Stimulated activated CD8-positive, alpha-beta memory T cell treated with anti-CD3 and anti-CD28 coated beads, Interleukin-7, amount 100 ng/mL, for 24 hours (primary cell): Measurements from ENCODE around the gene COL18A1.
"Not testable (repeated sequence)": the region's sequence is repeated elsewhere in the genome, so short reads cannot be mapped to it uniquely, and the experiment has no call there.

Source experiments
- DNase-seq: peaks from one replicate; pipeline ENCODE4 v3.0.0-alpha.2; 2020; ENCODE audit warnings: low read depth

Gene COL18A1

DNA sequence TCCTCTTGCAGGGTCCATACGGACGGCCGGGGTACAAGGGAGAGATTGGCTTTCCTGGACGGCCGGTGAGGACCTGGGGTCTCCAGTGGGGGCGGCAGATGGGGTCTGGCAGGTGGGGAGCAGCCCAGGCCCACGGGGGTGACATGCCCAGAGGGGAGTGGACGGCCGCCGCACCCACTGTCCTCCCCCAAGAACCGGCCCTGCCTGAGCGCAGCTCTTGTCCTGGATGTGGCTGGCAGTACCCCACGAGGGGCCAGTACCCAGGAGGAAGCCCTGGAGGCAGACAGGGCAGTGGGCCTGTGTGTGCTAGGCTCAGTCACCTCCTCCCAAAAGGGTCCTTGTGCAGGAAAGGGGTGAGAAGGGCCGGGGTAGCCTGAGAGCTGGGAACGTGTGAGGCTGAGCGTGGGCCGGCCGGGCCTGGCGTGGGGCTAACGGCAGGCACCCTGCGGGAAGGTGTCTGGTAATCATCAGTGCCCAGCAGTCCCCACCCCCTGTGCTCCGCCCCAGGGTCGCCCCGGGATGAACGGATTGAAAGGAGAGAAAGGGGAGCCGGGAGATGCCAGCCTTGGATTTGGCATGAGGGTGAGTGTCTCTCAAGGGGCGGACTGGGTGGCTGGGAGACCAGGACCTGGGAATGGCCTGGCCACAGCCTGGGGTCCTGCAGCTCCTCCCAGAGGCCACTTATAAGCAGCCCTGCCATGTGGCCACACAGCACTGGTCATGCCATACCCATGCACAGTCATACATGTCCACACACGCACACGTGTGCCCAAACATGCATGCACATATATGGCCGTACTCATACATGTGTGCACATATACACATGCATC lies 90.1 kb downstream of the COL18A1 start:
- DNase-seq: no peak

DNA sequence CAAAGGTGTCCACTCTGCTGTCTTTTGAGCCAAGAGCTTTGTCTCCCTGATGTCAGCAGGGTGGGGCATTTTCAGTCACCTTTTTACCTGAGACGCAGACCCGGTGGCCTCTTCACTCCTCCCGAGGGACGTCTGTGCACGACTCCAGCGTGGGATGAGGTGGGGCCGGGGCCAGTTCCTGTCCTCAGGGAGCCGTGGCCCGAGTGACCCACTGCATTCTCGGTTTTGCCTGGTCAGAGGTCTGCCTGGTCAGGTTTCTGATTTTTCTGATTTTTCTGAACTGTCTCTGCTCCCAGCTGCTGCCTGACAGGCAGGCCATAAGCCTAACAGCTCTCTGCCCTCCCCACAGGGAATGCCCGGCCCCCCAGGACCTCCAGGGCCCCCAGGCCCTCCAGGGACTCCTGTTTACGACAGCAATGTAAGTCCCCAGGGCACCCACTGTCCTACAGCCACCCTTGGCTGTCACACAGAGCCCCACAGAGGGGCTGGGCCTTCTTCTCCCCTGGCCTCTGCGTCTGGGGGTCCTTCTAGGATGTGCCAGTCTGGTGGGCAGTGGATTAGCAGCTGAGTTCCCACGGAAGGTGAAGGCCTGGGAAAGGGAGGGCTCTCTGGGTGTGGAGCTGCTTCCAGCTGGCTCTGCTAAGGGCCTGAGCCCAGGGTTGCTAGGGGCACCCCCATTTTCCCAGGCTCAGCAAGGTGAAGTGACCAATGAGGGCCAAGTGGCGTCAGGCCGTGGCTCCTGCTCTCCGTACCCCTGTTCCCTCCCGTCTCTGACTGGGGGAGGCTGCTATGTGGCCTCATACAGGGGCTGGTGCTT lies 91.4 kb downstream of the COL18A1 start:
- DNase-seq: no peak

DNA sequence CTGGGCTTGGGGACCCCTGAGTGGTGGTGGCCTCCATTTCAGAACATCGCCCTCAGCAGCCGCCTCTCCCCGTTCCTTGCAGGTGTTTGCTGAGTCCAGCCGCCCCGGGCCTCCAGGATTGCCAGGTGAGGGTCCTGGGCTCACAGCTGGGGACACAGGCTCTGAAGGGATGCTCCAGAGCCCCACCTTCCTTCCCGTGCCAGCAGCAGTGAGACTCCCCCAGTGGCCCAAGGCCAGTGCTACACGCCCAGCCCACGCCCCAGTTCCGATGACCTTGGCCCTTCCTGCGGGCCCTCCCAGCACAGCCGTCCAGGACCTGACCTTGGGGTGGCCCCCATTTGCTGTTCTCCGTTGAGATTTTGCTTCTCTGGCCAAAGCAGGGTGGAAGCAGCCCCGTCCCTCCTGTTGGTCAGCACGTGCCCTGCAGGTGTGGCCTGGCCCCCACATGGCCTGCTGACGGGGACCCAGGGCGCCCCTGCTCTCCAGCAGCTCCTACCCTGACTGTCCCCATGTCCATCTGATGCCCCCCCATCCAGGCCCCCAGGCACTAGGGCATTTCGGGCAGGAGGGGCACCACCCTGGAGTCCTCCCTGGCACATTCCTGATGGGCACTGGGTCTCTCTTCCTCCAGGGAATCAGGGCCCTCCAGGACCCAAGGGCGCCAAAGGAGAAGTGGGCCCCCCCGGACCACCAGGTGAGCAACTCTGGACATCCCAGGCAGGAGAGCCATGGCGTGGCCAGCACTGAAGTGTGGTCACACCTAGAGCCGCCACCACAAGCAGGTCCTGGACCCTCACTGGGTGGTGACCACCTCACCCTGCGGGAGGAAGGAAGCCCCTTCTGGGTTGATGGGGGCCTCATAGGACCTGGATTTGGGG lies 92.2 kb downstream of the COL18A1 start:
- DNase-seq: no peak

DNA sequence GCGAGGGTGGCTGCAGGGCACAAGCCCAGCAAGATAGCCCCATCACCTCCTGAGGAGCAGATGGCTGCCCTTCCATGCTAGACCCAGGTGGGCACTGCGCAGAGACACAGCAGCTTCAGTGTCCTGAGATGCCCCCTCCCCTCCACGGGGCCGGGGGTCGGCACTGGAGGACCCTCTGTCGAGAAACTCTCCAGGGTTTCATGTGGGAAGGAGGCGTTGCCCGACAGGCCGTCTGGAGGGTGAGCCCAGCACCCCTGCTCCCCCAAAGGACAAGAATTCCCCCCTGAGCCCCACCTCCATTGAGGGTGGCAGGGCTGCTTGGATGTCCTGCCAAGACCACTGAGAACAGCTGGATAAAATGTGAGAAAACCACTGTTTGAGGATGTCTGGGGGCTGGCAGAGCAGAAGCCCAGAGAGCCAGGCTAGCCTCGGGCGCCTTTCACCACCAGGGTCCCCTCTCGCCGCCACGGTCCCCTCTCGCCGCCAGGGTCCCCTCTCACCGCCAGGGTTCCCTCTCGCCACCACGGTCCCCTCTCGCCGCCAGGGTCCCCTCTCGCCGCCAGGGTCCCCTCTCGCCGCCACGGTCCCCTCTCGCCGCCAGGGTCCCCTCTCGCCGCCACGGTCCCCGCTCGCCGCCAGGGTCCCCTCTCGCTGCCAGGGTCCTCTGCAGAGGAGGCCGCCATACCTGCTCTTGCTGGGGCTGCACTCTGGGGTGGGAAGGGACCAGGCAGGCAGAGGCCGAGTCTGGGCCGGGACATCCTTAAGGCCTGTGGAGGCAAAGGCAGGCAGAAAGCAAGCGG lies 93.1 kb downstream of the COL18A1 start:
- no peak for DNase-seq

DNA sequence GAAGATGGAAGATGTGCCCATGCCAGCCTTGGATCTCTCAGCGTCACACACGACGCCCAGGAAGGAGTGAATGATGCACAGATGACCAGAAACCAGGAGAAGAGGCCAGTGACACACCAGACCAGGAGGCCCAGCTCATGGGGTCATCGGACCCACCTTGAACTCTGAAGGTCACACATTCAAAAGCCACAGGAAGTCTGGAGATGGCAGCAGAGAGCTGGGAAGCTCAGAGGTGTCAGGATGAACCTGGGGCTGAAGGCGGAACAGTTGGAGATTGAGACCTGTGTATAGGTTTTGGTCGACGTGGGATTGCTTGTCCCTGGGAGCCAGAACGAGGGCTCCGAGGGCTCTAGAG lies 93.7 kb downstream of the COL18A1 start:
- DNase-seq: no peak

DNA sequence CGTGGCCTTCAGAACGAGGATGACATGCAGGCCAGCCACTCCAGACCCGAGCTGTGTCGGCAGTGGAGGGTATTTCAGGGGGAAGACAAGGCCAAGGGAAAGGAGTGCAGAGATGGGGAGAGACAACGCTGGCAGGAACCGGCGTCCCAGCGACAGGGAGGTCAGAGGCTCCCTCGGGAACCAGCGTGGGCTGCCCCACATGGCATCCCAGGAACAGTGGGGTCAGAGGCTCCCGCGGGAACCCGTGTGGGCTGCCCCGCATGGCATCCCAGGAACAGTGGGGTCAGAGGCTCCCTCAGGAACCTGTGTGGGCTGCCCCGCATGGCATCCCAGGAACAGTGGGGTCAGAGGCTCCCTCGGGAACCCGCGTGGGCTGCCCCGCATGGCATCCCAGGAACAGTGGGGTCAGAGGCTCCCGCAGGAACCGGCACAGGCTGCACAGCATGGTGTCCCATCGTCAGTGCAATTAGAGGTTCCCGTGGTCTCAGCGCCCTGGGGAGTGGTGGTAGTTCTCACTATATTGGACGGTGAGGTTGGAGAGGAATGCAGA lies 94.3 kb downstream of the COL18A1 start:
- no peak for DNase-seq

DNA sequence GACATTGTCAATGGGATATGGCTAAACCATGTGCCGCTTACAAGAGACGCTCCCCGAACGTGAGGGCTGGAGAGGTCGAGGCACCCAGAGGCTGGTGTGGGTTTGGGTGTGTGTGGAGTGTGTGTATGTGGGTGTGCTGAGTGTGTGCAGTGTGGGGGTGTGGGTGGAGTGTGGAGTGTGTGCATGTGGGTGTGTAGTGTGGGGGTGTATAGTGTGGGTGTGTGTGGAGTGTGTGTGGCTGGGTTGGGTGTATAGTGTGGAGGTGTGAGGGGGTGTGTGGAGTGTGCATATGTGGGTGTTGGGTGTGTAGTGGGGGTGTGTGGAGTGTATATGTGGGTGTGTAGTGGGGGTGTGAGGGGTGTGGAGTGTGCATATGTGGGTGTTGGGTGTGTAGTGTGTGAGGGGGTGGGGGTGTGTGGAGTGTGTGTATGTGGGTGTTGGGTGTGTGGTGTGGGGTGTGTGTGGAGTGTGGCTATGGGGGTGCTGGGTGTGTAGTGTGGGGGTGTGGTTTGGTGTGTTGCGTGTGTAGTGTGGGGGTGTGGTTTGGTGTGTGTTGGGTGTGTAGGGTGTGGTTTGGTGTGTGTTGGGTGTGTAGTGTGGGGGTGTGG lies 95.1 kb downstream of the COL18A1 start:
- DNase-seq: no peak

DNA sequence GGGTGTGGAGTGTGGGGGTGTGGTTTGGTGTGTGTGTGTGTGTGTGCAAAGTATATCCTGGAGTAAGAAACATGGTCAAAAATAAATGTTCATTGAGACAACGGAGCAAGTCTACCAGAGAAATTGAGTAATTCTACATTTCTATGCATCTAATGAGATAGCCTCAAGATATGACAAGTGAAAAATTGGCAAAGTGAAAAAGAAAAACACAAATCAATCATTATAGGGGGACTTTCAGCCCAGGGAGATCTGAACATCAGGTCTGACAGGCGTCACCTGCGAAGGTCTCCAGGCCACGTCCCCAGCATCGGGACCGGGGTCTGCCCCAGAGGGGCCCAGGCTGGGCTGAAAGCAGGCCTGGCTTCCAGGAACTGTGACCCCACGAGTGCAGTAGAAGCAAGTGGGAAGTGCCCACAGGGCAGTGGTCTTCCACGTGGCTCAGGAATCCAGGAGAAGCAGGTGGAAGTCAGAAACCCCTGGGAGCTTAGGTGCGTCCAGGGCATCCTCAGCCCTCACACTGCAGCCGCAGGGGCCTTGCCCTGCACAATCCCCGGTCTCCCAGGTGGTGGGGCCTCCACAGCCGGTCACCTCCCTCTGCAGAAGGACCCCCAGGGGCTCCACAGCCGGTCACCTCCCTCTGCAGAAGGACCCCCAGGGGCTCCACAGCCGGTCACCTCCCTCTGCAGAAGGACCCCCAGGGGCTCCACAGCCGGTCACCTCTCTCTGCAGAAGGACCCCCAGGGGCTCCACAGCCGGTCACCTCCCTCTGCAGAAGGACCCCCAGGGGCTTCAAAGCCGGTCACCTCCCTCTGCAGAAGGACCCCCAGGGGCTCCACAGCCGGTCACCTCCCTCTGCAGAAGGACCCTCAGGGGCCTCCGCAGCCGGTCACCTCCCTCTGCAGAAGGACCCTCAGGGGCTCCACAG lies 96.4 kb downstream of the COL18A1 start:
- DNase-seq: not testable (repeated sequence)

DNA sequence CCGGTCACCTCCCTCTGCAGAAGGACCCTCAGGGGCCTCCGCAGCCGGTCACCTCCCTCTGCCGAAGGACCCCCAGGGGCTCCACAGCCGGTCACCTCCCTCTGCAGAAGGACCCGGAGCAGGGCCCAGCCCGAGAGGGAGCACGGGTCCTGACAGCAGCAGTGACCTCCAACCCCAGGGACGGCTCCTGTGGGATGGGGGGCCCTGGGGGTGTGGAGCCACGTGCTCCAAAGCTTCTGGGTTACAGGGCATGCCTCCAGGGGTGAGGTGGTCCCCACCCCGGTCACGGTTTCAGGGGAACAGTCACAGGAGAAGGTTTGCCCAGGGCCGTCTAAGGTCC lies 97.0 kb downstream of the COL18A1 start:
- DNase-seq: no peak

DNA sequence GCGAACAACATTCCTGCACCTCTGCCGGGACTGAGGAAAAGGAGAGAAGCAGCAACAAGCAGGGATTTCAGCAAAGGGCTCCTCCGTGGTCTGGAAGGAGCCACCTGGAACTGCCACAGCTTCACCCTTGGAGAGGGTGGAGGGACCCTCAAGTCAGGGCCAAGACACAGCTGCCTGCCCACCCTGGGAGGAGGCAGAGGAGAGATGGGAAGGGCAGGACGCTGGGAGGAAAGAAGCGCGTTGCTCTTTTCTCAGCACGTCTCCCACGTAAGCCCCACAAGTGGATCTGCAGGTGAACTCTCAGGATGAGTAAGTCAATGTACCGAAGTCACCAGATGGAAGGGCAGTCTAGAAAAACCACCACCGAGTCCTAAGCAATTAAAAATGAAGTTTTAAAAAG lies 97.6 kb downstream of the COL18A1 start:
- DNase-seq: no peak

DNA sequence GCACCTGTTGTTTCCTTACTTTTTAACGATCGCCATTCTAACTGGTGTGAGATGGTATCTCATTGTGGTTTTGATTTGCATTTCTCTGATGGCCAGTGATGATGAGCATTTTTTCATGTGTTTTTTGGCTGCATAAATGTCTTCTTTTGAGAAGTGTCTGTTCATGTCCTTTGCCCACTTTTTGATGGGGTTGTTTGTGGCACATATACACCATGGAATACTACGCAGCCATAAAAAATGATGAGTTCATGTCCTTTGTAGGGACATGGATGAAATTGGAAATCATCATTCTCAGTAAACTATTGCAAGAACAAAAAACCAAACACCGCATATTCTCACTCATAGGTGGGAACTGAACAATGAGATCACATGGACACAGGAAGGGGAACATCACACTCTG lies 98.3 kb downstream of the COL18A1 start:
- not testable (repeated sequence) for DNase-seq

DNA sequence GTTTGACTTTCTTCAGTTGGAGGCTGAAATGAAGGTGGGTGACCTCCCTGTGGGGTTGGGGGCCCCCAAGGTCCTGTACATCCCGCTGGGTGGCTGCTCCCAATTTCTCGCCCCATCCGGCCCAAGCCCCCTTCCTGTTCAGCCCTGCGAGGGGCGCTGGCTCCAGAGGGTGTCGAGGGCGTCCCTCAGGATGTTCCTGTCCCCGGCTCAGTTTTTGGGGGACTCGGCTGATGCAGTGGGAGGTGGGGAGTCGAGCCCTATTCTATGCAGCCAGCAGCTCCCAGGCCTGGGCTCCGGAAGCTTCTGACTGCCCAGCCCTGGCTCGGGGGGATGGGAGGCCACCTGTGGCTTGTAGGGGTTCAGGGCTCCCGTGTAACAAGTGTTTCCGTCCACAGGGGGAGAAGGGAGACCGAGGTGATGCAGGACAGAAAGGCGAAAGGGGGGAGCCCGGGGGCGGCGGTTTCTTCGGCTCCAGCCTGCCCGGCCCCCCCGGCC lies 99.1 kb downstream of the COL18A1 start:
- DNase-seq: no peak

DNA sequence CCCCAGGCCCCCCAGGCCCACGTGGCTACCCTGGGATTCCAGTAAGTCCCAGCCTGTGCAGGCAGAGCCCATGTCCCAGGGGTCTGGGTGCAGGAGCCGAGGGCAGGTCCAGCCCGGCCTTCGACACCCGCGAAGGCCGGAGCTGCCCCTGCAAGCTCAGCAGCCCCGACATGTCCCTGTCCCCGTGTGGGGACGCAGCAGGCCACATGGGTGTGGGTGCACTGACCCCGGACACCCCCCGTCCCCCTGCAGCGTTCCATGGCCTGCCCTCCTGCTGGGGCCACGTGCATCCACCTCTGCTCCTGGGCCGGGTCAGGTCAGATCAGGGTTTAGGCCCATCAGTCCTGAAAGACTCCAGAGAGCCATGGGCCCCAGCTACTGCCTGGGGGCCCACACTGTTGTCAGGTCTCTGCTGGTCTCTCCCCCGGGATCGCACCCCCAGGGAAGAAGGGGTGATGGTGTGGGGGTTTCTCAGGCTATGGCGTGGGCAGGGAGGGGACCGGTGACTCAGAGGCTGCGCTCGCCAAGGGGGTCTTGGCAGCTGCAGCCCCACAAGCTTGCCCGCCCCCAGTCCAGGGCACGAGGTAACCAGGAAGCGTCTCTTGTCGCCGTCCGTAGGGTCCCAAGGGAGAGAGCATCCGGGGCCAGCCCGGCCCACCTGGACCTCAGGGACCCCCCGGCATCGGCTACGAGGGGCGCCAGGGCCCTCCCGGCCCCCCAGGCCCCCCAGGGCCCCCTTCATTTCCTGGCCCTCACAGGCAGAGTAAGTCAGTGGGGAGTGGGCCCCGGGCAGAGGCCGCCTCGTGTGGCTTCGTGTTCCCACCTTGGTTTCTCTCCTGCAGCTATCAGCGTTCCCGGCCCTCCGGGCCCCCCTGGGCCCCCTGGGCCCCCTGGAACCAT lies 99.8 kb downstream of the COL18A1 start:
- no peak for DNase-seq

DNA sequence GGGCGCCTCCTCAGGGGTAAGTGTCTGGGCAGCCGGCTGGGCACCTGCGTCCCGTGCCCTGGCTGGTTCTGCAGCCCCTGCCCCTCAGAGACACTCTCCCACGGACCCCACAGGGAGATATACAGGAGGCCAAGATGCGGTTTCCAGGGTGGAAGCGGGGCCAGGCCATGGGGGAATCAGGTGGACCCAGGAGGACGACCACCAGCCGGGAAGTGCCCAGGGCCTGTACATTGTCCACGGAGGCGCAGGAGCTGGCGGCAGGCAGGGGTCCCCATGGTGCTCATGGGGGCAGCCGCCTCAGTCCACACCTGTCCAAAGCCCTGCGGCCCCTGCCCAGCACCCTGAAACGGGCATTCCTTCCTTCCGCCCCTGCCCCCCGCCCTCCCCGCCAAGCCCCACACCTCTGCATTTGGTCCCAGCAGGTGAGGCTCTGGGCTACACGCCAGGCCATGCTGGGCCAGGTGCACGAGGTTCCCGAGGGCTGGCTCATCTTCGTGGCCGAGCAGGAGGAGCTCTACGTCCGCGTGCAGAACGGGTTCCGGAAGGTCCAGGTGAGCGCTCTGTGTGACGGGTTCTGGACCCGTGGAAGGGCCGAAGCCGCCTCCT lies 100.6 kb downstream of the COL18A1 start:
- DNase-seq: no peak

DNA sequence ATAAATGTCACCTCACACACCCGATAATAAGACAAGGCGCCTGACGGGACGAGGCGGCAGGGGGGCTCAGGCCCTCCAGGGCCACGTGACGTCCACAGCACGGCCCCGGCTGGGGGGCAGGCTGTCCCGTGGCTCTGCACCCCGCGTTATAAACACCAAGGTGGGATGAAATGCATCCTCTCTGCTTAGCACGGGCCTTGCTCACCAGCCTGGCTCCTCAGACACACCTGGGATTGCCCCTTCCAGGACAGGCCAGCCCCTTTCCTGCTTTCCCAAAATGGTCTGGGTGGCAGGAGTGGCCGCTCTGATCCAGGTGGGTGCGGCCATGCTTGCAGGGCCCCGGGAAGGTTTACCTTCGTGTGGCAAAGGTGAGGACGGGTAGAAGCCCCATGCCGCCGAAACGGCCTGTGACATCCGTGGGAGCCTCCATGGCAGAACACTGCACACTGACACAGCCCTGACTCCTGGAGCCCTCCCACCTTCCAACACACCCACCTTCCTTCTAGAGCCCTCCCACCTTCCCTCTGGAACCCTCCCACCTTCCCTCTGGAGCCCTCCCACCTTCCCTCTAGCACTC lies 101.4 kb downstream of the COL18A1 start:
- no peak for DNase-seq

DNA sequence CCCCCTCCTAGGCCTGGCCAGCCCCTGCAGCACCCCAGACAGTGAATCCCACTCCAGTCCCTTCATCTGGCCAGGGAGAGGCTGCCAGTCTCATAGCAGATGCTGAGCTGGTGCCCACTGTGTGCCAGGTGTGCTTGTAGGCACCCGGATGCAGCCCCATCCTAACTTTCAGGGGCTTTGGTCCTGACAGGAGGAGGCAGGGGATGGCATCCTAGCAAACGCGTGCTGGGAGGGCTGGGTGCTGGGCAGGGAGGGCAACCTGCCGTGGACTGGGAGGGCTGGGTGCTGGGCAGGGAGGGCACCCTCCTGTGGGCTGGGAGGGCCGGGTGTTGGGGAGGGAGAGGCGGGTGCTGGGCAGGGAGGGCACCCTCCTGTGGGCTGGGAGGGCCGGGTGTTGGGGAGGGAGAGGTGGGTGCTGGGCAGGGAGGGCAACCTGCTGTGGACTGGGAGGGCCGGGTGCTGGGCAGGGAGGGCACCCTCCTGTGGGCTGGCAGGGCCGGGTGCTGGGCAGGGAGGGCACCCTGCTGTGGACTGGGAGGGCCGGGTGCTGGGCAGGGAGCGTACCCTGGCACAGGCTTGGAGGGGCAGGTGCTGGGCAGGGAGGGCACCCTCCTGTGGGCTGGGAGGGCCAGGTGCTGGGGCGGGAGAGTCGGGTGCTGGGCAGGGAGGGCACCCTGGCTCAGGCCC lies 102.0 kb downstream of the COL18A1 start:
- no peak for DNase-seq

DNA sequence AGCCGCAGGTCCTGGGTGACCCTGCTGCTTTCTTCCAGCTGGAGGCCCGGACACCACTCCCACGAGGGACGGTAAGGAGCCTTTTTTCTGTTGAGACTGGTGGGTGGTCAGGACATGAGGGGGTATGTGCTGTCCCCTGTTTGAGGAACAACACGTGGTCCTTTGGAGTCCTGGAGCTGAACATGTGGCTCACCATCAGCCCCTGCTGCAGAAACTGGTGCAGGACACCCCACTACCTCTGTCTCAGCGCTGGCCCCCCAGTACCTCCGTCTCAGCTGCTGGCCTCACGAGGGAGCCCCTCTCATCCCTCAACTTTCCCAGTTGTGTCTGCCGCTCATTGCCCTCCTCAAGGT lies 102.5 kb downstream of the COL18A1 start:
- DNase-seq: no peak
